Stimulated activated naive B cell treated with anti-CD40 and anti-IgM and Interleukin-4, amounts not matched to agents 10 μg/mL and 1 μg/mL and 100 μg/mL, for 72 hours (primary cell): ENCODE results near the gene BAZ2B.
"Not testable (repeated sequence)": the region's sequence is repeated elsewhere in the genome, so short reads cannot be mapped to it uniquely, and the experiment has no call there.

Experiments used
- ATAC-seq, 2 donors: fragments of 150-1000 bp; cut with Tn5 transposase; replicated peaks; 2 replicates each; pipeline ENCODE4 v1.10.0; 2021; ENCODE audit warnings: moderate library complexity in 1 of 2
- DNase-seq: peaks from one replicate; pipeline ENCODE4 v3.0.0; 2021
- H3K27ac Mint-ChIP-seq: one replicate; pipeline ENCODE4 v1.8.0; 2022; ENCODE audit warnings: mild to moderate bottlenecking, mixed read lengths
- H3K27me3 Mint-ChIP-seq, 2 donors: one replicate each; pipeline ENCODE4 v1.8.0; 2022; ENCODE audit warnings: mixed read lengths in 2 of 2
- H3K36me3 Mint-ChIP-seq, 2 donors: one replicate each; pipeline ENCODE4 v1.8.0; 2022; ENCODE audit warnings: mixed read lengths in 2 of 2, mild to moderate bottlenecking in 1 of 2
- H3K4me1 Mint-ChIP-seq, 2 donors: one replicate each; pipeline ENCODE4 v1.8.0; 2022; ENCODE audit warnings: mixed read lengths in 2 of 2, mild to moderate bottlenecking in 1 of 2
- H3K4me3 Mint-ChIP-seq, 2 donors: one replicate each; pipeline ENCODE4 v1.8.0; 2022; ENCODE audit warnings: mild to moderate bottlenecking in 2 of 2, mixed read lengths in 2 of 2, moderate library complexity in 1 of 2
- H3K9me3 Mint-ChIP-seq, 2 donors: one replicate each; pipeline ENCODE4 v1.8.0; 2022; ENCODE audit warnings: mixed read lengths in 2 of 2, mild to moderate bottlenecking in 1 of 2

Gene BAZ2B

DNA sequence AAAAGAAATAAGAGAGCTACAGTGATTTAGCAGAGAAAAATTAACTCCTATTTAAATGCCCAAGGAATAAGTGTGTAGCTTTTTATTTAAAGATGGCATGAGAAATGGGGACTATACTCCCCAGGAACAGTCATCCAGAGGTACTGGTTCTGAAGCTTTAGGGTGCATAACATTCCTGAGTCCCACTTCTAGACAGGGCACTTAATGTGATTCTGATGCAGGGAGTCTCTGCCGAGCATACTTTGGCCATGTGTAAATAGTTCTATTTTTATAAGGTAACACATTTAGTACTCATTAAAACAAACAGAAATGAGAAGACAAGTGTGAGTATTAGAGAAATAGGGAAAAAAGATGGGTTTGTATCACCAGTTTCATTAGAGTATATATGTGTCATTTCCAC is 175.2 kb downstream of the BAZ2B start:
- H3K36me3 Mint-ChIP-seq = peaks cover 36 to 49% of the 10 kb centered on the region in 2 donors
- DNase-seq = no peak

DNA sequence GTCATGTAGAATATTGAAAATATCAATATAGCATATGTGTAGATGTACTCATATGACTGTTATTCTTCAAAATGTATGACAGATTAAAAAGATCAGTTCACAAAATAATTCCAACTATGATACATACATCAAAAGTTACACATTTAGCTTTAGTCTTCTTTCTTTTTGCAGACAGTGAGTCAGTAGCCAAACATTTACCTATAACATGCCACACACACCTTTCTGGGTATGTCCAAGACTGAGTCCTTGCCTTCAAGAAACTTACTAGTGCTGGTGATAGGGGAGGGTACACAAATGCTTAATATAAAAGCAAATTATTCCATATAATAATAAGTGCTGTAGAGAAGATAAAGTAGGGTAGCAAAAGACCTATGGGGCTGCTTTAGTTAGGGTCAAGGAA is 176.9 kb downstream of the BAZ2B start:
- Mint-ChIP-seq H3K9me3 (no peaks in the 10 kb centered on the region), H3K27ac (peak overlapping the region; percentile 7), H3K4me3 (no peak overlapping the region), H3K27me3 (no peaks in the 10 kb centered on the region), H3K36me3 (peaks cover 27 to 31% of the 10 kb centered on the region in 2 donors), H3K4me1 (no peaks in the 10 kb centered on the region)
- no peak for ATAC-seq
- no peak for DNase-seq

More for the DNA sequence above, 175.2 kb downstream of the BAZ2B start:
- Mint-ChIP-seq H3K9me3 (no peaks in the 10 kb centered on the region), H3K27ac (no peak overlapping the region), H3K4me3 (no peak overlapping the region), H3K4me1 (no peaks in the 10 kb centered on the region), H3K27me3 (no peaks in the 10 kb centered on the region)
- ATAC-seq = no peak

DNA sequence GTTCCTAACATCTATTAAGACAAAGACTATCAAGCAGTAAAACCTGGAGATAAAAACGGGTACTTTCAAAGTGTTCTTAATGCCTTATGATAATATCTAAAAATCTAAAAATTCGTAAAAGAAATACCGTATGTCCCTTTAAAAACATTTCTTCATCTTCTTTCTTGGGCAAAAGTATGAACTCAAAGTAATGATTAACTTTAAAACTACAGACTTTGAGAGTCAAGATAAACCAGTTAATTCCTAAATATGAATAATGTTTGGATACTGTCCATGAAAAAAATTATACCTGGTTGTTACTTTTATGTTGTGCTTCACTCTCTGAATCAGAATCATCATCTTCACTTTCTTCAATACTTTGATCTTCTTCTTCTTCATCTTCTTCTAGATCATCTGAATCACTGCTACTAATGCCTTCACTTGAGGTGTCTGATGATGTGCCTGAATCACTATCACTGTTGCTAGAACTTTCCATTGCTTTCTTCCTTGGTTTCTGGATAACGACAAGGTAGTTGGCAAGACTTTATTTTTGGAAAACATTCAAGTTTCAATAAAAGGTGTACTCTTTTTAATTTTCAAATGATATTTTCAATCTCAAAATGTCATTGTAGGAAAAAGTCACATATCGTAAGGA is 177.5 kb downstream of the BAZ2B start:
- ATAC-seq = no peak
- Mint-ChIP-seq H3K9me3 (no peaks in the 10 kb centered on the region), H3K4me3 (no peak overlapping the region), H3K4me1 (no peaks in the 10 kb centered on the region), H3K27ac (no peak overlapping the region), H3K27me3 (no peaks in the 10 kb centered on the region), H3K36me3 (peaks cover 21 to 25% of the 10 kb centered on the region in 2 donors)
- DNase-seq = no peak

- Mint-ChIP-seq H3K27ac (no peak overlapping the region), H3K4me3 (no peak overlapping the region), H3K9me3 (no peaks in the 10 kb centered on the region), H3K4me1 (no peaks in the 10 kb centered on the region), H3K36me3 (peaks cover 19 to 25% of the 10 kb centered on the region in 2 donors), H3K27me3 (no peaks in the 10 kb centered on the region)
- DNase-seq = no peak
- no peak for ATAC-seq
Observed at GRCh38 chr2:159438284-159438683, 178.1 kb downstream of the BAZ2B start.

- peaks cover 11 to 16% of the 10 kb centered on the region in 2 donors for H3K36me3 Mint-ChIP-seq
- no peaks in the 10 kb centered on the region for H3K27me3 Mint-ChIP-seq
- H3K4me3 Mint-ChIP-seq = no peak overlapping the region
- no peaks in the 10 kb centered on the region for H3K4me1 Mint-ChIP-seq
- H3K9me3 Mint-ChIP-seq = no peaks in the 10 kb centered on the region
- ATAC-seq (no peak), DNase-seq (no peak)
- H3K27ac Mint-ChIP-seq = no peak overlapping the region
Observed at GRCh38 chr2:159432610-159433009, 183.7 kb downstream of the BAZ2B start.

- H3K4me1 Mint-ChIP-seq = no peaks in the 10 kb centered on the region
- no peak overlapping the region for H3K27ac Mint-ChIP-seq
- no peak overlapping the region for H3K4me3 Mint-ChIP-seq
- peaks cover 20 to 28% of the 10 kb centered on the region in 2 donors for H3K36me3 Mint-ChIP-seq
- peaks cover 0 to 6% of the 10 kb centered on the region in 2 donors for H3K9me3 Mint-ChIP-seq
- DNase-seq = no peak
- no peaks in the 10 kb centered on the region for H3K27me3 Mint-ChIP-seq
- no peak for ATAC-seq
Observed at GRCh38 chr2:159427048-159427447, 189.3 kb downstream of the BAZ2B start.

DNA sequence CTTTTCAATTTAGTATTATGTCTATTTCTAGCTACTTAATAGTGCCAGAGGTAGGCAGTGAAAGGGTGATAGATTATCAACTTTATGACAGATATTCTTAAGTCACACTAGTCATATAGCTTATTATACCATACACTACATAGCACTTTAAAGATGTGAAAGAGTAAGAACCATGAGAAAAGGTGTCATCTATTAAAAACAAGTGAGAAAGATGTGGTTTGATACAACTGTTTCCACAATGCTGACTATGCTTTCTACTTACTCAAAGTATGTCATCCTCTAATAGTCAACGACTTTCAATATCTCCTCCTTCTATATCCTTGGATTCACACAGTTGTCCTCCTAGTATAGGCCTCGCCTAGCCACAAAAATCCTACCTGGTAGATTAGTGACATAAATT is 196.9 kb downstream of the BAZ2B start:
- DNase-seq (no peak), ATAC-seq (no peak)
- Mint-ChIP-seq H3K9me3 (peaks cover 0 to 6% of the 10 kb centered on the region in 2 donors), H3K4me3 (no peak overlapping the region), H3K27me3 (no peaks in the 10 kb centered on the region), H3K36me3 (peaks cover 17 to 24% of the 10 kb centered on the region in 2 donors), H3K27ac (no peak overlapping the region), H3K4me1 (no peaks in the 10 kb centered on the region)

DNA sequence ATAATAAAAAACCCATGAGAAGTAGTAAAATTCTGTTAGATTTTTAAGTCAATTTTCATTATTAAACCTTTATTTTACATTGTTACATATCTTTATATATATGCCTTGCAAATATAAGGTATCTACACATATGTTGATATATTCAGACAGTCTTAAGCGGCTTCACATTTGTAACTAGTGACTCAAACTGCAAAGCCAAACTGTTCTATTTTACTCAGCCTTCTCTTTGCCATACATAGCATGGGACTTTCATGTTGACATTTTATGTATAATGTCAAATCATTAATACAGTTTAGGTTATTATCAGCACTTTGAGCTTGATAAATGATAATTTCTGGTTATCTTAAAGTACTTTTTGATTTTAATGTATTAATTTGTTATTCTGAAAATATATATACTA is 204.9 kb downstream of the BAZ2B start:
- no peak for ATAC-seq
- no peaks in the 10 kb centered on the region for H3K9me3 Mint-ChIP-seq
- no peak overlapping the region for H3K27ac Mint-ChIP-seq
- no peaks in the 10 kb centered on the region for H3K27me3 Mint-ChIP-seq
- peaks cover 0 to 1% of the 10 kb centered on the region in 2 donors for H3K4me1 Mint-ChIP-seq
- DNase-seq = no peak
- peaks cover 3 to 15% of the 10 kb centered on the region in 2 donors for H3K36me3 Mint-ChIP-seq
- no peak overlapping the region for H3K4me3 Mint-ChIP-seq

GRCh38 chr2:159410276-159410675 is 206.1 kb downstream of the BAZ2B start:
- Mint-ChIP-seq H3K4me3 (no peak overlapping the region), H3K27ac (no peak overlapping the region), H3K4me1 (peaks cover 0 to 1% of the 10 kb centered on the region in 2 donors), H3K36me3 (peaks cover 8 to 20% of the 10 kb centered on the region in 2 donors), H3K9me3 (no peaks in the 10 kb centered on the region), H3K27me3 (no peaks in the 10 kb centered on the region)
- DNase-seq (no peak), ATAC-seq (no peak)

GRCh38 chr2:159409116-159409800 is 207.1 kb downstream of the BAZ2B start:
- no peaks in the 10 kb centered on the region for H3K27me3 Mint-ChIP-seq
- H3K4me3 Mint-ChIP-seq = no peak overlapping the region
- H3K36me3 Mint-ChIP-seq = peaks cover 8 to 23% of the 10 kb centered on the region in 2 donors
- peaks cover 0 to 1% of the 10 kb centered on the region in 2 donors for H3K4me1 Mint-ChIP-seq
- ATAC-seq = no peak
- DNase-seq = no peak
- no peak overlapping the region for H3K27ac Mint-ChIP-seq
- no peaks in the 10 kb centered on the region for H3K9me3 Mint-ChIP-seq

GRCh38 chr2:159402790-159403189 is 213.6 kb downstream of the BAZ2B start:
- peaks cover 6 to 12% of the 10 kb centered on the region in 2 donors for H3K36me3 Mint-ChIP-seq
- H3K9me3 Mint-ChIP-seq = no peaks in the 10 kb centered on the region
- H3K27ac Mint-ChIP-seq = no peak overlapping the region
- no peak for ATAC-seq
- H3K4me1 Mint-ChIP-seq = no peaks in the 10 kb centered on the region
- H3K4me3 Mint-ChIP-seq = no peak overlapping the region
- no peaks in the 10 kb centered on the region for H3K27me3 Mint-ChIP-seq
- DNase-seq = no peak

DNA sequence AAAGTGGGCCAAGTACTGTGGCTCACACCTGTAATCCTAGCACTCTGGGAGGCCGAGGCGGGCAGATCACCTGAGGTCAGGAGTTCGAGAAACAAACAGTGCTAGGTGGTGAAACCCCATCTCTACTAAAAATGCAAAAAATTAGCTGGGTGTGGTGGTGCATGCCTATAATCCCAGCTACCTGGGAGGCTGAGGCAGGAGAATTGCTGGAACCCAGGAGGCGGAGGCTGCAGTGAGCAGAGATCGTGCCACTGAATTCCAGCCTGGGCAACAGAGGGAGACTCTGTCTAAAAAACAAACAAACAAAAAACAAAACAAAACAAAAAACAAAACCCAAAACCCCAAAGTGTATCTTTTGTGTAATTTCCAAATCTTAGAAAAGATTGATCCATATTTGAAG is 214.2 kb downstream of the BAZ2B start:
- H3K4me1 Mint-ChIP-seq, H3K9me3 Mint-ChIP-seq, ATAC-seq, DNase-seq, H3K27me3 Mint-ChIP-seq, H3K4me3 Mint-ChIP-seq, H3K27ac Mint-ChIP-seq: not testable (repeated sequence)
- peaks cover 5 to 12% of the 10 kb centered on the region in 2 donors for H3K36me3 Mint-ChIP-seq

GRCh38 chr2:159399716-159400415 is 216.5 kb downstream of the BAZ2B start:
- Mint-ChIP-seq H3K4me1 (no peaks in the 10 kb centered on the region), H3K9me3 (no peaks in the 10 kb centered on the region), H3K4me3 (no peak overlapping the region), H3K27ac (no peak overlapping the region), H3K27me3 (no peaks in the 10 kb centered on the region), H3K36me3 (peaks cover 2 to 8% of the 10 kb centered on the region in 2 donors)
- DNase-seq (no peak), ATAC-seq (no peak)

- Mint-ChIP-seq H3K4me3 (no peak overlapping the region), H3K4me1 (no peaks in the 10 kb centered on the region), H3K27ac (no peak overlapping the region), H3K27me3 (no peaks in the 10 kb centered on the region), H3K36me3 (peaks cover 11% of the 10 kb centered on the region in 2 donors), H3K9me3 (no peaks in the 10 kb centered on the region)
- ATAC-seq = no peak
- DNase-seq = no peak
Observed at GRCh38 chr2:159396799-159397198, 219.5 kb downstream of the BAZ2B start.
